Activated CD8-positive, alpha-beta T cell treated with anti-CD3 and anti-CD28 coated beads for 36 hours (primary cell): ENCODE results near the gene NXPH1. TPM values are rescaled to one million over a fixed set of nuclear protein-coding genes. Genes with fewer than 3 reads are reported as not detected.

Experiments used
- ATAC-seq: fragments of 200-7000 bp; cut with Tn5 transposase; one replicate; pipeline ENCODE4 v1.10.0; 2021; ENCODE audit warnings: mild to moderate bottlenecking, moderate library complexity
- CTCF ChIA-PET: fragments of 350-600 bp; sonication (Branson Sonifier 250); formaldehyde crosslinking; loops from one replicate; lab custom pipeline; 2021; ENCODE audit warnings: antibody characterized with exemption; lab: Charles Lee
- POLR2A ChIA-PET: fragments of 350-600 bp; sonication (Branson Sonifier 250); formaldehyde crosslinking; loops from one replicate; lab custom pipeline; 2021; ENCODE audit warnings: antibody characterized with exemption; lab: Charles Lee
- DNase-seq: peaks from one replicate; pipeline ENCODE4 v3.0.0-alpha.2; 2020
- H3K27ac Mint-ChIP-seq: one replicate; pipeline ENCODE4 v1.8.0; 2021; ENCODE audit warnings: mild to moderate bottlenecking, mixed read lengths
- H3K27me3 Mint-ChIP-seq: one replicate; pipeline ENCODE4 v1.8.0; 2021; ENCODE audit warnings: mixed read lengths
- H3K36me3 Mint-ChIP-seq: one replicate; pipeline ENCODE4 v1.8.0; 2021; ENCODE audit warnings: low read depth, mixed read lengths
- H3K4me1 Mint-ChIP-seq: one replicate; pipeline ENCODE4 v1.8.0; 2021; ENCODE audit warnings: low read depth, mixed read lengths
- H3K4me3 Mint-ChIP-seq: one replicate; pipeline ENCODE4 v1.8.0; 2021; ENCODE audit warnings: mild to moderate bottlenecking, moderate library complexity, mixed read lengths
- H3K9me3 Mint-ChIP-seq: one replicate; pipeline ENCODE4 v1.8.0; 2021; ENCODE audit warnings: mixed read lengths
- intact Hi-C: fragments of 100-400 bp; cut with micrococcal nuclease; formaldehyde crosslinking; loops from one replicate; pipeline ENCODE4 v1.10.0; 2022
- total RNA-seq, 2 experiments: library from RNA; stranded (reverse); gene quantifications; one replicate each; pipeline ENCODE4 v1.2.3, GENCODE V29; 2021
- TF ChIP-seq, protein P1 (sequence below): fragments of 200-600 bp; IDR thresholded peaks from one replicate; pipeline ENCODE4 v1.8.0; 2022; ENCODE audit warnings: antibody characterized with exemption, mild to moderate bottlenecking

NXPH1 gene
- total RNA-seq, 2 experiments from 2014 or later: not detected

DNA sequence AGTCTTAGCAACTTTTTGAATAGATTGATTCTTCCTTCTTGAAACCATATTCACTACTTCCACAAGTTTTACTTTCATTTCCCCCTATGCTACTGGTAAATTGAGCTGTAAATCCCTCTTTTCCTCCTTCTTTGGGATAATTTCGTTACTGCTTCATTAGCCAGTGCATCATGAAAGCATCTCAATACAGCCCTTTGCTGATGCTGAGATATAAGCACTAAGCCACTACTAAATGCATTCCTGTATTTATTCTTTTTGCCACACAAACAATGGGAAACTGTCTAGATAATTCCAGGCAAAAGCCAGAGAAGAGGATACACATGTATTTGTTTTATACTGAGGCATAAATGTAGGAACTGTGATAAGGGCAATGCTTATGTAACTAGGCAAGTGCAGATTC is 313.9 kb downstream of the NXPH1 start:
- ATAC-seq (no peak), DNase-seq (no peak)
- ChIA-PET POLR2A (no interaction called here), CTCF (no interaction called here)
- intact Hi-C loops: no loop called here
- H3K27ac Mint-ChIP-seq: no peak overlapping the region
- H3K4me1 Mint-ChIP-seq: no peaks in the 10 kb centered on the region
- H3K36me3 Mint-ChIP-seq: no peaks in the 10 kb centered on the region
- no peaks in the 10 kb centered on the region for H3K9me3 Mint-ChIP-seq
- TF ChIP-seq, protein P1, sequence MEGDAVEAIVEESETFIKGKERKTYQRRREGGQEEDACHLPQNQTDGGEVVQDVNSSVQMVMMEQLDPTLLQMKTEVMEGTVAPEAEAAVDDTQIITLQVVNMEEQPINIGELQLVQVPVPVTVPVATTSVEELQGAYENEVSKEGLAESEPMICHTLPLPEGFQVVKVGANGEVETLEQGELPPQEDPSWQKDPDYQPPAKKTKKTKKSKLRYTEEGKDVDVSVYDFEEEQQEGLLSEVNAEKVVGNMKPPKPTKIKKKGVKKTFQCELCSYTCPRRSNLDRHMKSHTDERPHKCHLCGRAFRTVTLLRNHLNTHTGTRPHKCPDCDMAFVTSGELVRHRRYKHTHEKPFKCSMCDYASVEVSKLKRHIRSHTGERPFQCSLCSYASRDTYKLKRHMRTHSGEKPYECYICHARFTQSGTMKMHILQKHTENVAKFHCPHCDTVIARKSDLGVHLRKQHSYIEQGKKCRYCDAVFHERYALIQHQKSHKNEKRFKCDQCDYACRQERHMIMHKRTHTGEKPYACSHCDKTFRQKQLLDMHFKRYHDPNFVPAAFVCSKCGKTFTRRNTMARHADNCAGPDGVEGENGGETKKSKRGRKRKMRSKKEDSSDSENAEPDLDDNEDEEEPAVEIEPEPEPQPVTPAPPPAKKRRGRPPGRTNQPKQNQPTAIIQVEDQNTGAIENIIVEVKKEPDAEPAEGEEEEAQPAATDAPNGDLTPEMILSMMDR: no peak
- H3K4me3 Mint-ChIP-seq: no peak overlapping the region
- H3K27me3 Mint-ChIP-seq: no peaks in the 10 kb centered on the region

DNA sequence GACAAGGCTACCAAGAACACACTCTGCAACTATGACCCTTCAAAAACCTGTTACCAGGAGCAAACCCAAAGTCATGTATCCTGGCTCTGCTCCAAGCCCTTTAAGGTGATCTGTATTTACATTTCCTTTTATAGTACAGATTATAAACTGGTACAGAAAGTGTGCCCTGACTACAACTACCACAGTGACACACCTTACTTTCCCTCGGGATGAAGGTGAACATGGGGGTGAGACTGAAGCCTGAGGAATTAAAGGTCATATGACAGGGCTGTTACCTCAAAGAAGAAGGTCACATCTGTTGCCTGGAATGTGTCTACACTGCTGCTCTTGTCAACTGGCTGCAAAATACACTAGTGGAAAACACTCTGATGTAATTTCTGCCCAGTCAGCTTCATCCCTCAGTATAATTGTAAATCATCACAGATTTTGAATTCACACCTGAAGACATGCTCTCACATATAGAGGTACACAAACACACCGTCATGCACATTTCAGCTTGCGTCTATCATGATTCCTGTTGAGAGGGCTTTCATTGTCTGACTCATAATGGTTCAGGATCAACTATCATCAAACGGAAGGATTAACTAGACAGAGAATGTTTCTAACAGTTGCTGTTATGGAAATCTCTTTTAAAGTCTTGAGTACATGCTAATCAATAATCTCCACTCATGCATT is 318.3 kb downstream of the NXPH1 start:
- no peaks in the 10 kb centered on the region for H3K27me3 Mint-ChIP-seq

DNA sequence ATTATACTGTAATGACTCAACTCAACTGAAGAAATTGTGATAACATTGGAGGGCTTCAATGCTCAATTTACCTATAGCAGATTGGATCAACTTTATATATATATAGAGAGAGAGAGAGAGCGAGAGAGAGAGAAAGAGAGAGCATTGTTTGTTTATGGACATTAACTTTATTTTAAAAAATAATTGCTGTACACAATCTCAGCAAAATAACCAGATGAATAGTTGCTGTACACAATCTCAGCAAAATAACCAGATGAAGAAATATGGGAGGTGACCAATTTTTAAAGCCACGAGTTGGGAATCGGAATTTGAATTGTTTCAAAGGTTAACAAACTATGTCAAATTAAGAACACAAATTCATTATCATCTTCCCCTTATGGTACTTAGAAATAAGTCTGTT is 319.9 kb downstream of the NXPH1 start:
- ATAC-seq: no peak
- intact Hi-C loops: no loop called here
- TF ChIP-seq, protein P1: no peak
- Mint-ChIP-seq H3K27me3 (no peaks in the 10 kb centered on the region), H3K4me1 (no peaks in the 10 kb centered on the region), H3K27ac (no peak overlapping the region), H3K4me3 (no peak overlapping the region), H3K9me3 (no peaks in the 10 kb centered on the region), H3K36me3 (no peaks in the 10 kb centered on the region)
- POLR2A ChIA-PET: no interaction called here
- no peak for DNase-seq
- CTCF ChIA-PET: no interaction called here

More for the DNA sequence above, 318.3 kb downstream of the NXPH1 start:
- H3K4me1 Mint-ChIP-seq: no peaks in the 10 kb centered on the region
- no peak for DNase-seq
- no peaks in the 10 kb centered on the region for H3K36me3 Mint-ChIP-seq
- TF ChIP-seq, protein P1: no peak
- CTCF ChIA-PET: no interaction called here
- no peak overlapping the region for H3K4me3 Mint-ChIP-seq
- POLR2A ChIA-PET: no interaction called here
- no peaks in the 10 kb centered on the region for H3K9me3 Mint-ChIP-seq
- ATAC-seq: no peak
- no peak overlapping the region for H3K27ac Mint-ChIP-seq
- intact Hi-C loops: no loop called here

DNA sequence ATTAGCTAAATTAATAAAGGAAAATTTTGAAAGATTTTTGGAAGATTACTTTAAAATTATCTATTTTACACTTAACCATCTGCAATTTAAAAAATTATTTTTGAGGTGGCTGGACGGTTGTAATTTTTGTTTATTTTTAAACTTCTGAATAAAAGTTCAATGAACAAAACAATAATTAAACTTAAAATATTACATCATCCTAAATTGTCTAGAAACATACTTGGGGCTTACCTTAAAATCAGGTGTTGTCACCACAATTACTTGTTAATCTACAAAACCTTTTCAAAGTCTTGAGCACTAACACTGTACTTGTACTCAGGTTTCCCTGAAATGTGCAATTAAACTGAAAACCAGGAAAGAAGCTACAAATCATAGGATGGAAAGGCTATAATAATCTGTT is 328.3 kb downstream of the NXPH1 start:
- ATAC-seq (no peak), DNase-seq (no peak)
- H3K27me3 Mint-ChIP-seq: no peaks in the 10 kb centered on the region
- H3K27ac Mint-ChIP-seq: no peak overlapping the region
- H3K4me3 Mint-ChIP-seq: no peak overlapping the region
- CTCF ChIA-PET: no interaction called here
- H3K4me1 Mint-ChIP-seq: no peaks in the 10 kb centered on the region
- intact Hi-C loops: no loop called here
- TF ChIP-seq, protein P1: no peak
- no peaks in the 10 kb centered on the region for H3K9me3 Mint-ChIP-seq
- POLR2A ChIA-PET: no interaction called here
- no peaks in the 10 kb centered on the region for H3K36me3 Mint-ChIP-seq

DNA sequence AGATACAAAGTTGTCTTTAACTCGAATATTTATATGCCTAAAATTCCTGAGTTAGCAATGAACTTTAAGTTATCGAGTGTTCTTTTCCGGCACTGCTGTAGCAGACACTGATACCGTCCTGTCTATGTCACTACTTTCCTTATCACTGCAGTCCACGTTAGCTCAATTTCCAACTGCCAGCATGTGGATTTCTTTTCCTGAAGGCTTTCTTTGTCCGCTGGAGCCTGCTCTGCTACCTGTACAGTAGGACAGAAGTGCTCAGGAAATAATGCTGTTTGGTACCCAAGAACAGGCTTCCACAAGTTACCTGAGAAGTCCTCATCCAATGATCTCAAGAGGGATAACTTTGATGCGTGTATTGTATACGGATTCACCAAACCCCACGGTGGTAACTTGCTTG is 329.4 kb downstream of the NXPH1 start:
- DNase-seq (no peak), ATAC-seq (no peak)
- TF ChIP-seq, protein P1: no peak
- Mint-ChIP-seq H3K9me3 (peaks cover 2% of the 10 kb centered on the region), H3K36me3 (no peaks in the 10 kb centered on the region), H3K4me1 (no peaks in the 10 kb centered on the region), H3K27me3 (no peaks in the 10 kb centered on the region), H3K27ac (no peak overlapping the region), H3K4me3 (no peak overlapping the region)
- intact Hi-C loops: no loop called here
- CTCF ChIA-PET: no interaction called here
- POLR2A ChIA-PET: no interaction called here
